Liver (tissue), 3 donors: ENCODE measurements around the gene CNTN2.

Experiments
- HNF4A ChIP-seq, 2 donors: conservative IDR thresholded peaks; 2 replicates each; pipeline ENCODE4 v1.6.1; 2016; ENCODE audit warnings: antibody characterized with exemption in 2 of 2, mild to moderate bottlenecking in 2 of 2
- RAD21 ChIP-seq, 2 donors: IDR thresholded peaks; 2 replicates each; pipeline ENCODE4 v1.6.1; 2016; ENCODE audit warnings: antibody characterized with exemption in 2 of 2, mild to moderate bottlenecking in 2 of 2
- RXRA ChIP-seq, 2 donors: IDR thresholded peaks; 2 replicates each; pipeline ENCODE4 v1.6.1; 2017 to 2018; ENCODE audit warnings: antibody characterized with exemption in 2 of 2, mild to moderate bottlenecking in 1 of 2
- TAF1 ChIP-seq: conservative IDR thresholded peaks from 2 replicates; pipeline ENCODE4 v1.6.1; 2016; ENCODE audit warnings: antibody characterized with exemption, mild to moderate bottlenecking
- YY1 ChIP-seq: IDR thresholded peaks from 2 replicates; pipeline ENCODE4 v1.6.1; 2016; ENCODE audit warnings: antibody characterized with exemption, mild to moderate bottlenecking
- TF ChIP-seq, protein P1 (sequence below): IDR thresholded peaks from 2 replicates; pipeline ENCODE4 v1.6.1; 2016; ENCODE audit warnings: antibody characterized with exemption, mild to moderate bottlenecking
- TF ChIP-seq, protein P2 (sequence below): fragments of 150-350 bp; IDR thresholded peaks from 2 replicates; pipeline ENCODE4 v1.5.1; 2017; ENCODE audit warnings: improper control_type of control experiment, low read depth, low read length; ENCODE audit not compliant: missing input control
- TF ChIP-seq, protein P3 (sequence below): IDR thresholded peaks from 2 replicates; pipeline ENCODE4 v1.6.1; 2016; ENCODE audit warnings: antibody characterized with exemption
- donor health status: healthy.
- donor health status: healthy.

DNA sequence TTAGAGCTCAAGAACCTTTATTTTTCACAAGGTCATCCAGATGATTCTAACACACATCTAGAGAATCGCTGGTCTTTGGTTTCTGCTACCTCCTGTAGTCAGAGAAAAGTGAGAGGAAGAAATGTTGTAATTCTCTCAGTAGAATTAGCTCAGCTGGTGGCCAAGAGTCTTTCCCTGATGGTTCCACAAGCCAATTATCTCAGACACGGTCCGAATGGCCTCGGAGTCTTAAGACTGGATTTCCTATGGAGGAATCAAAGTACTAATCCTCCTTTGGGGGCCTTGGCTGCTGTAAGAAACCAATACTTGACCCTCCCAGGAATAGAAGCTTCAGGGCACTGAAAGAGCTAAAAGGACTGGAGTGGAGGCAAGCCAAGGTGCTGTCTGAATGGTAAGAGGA, 39.4 kb downstream of the CNTN2 start:
- TF ChIP-seq YY1 (no peak), RAD21 (IDR thresholded peaks at IDR 0.05) (no peak), HNF4A (conservative IDR thresholded peaks at IDR 0.05) (no peak), RXRA (IDR thresholded peaks at IDR 0.05) (no peak), TAF1 (no peak)
- TF ChIP-seq, protein P1, sequence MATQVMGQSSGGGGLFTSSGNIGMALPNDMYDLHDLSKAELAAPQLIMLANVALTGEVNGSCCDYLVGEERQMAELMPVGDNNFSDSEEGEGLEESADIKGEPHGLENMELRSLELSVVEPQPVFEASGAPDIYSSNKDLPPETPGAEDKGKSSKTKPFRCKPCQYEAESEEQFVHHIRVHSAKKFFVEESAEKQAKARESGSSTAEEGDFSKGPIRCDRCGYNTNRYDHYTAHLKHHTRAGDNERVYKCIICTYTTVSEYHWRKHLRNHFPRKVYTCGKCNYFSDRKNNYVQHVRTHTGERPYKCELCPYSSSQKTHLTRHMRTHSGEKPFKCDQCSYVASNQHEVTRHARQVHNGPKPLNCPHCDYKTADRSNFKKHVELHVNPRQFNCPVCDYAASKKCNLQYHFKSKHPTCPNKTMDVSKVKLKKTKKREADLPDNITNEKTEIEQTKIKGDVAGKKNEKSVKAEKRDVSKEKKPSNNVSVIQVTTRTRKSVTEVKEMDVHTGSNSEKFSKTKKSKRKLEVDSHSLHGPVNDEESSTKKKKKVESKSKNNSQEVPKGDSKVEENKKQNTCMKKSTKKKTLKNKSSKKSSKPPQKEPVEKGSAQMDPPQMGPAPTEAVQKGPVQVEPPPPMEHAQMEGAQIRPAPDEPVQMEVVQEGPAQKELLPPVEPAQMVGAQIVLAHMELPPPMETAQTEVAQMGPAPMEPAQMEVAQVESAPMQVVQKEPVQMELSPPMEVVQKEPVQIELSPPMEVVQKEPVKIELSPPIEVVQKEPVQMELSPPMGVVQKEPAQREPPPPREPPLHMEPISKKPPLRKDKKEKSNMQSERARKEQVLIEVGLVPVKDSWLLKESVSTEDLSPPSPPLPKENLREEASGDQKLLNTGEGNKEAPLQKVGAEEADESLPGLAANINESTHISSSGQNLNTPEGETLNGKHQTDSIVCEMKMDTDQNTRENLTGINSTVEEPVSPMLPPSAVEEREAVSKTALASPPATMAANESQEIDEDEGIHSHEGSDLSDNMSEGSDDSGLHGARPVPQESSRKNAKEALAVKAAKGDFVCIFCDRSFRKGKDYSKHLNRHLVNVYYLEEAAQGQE, result no peak
- TF ChIP-seq, protein P2, sequence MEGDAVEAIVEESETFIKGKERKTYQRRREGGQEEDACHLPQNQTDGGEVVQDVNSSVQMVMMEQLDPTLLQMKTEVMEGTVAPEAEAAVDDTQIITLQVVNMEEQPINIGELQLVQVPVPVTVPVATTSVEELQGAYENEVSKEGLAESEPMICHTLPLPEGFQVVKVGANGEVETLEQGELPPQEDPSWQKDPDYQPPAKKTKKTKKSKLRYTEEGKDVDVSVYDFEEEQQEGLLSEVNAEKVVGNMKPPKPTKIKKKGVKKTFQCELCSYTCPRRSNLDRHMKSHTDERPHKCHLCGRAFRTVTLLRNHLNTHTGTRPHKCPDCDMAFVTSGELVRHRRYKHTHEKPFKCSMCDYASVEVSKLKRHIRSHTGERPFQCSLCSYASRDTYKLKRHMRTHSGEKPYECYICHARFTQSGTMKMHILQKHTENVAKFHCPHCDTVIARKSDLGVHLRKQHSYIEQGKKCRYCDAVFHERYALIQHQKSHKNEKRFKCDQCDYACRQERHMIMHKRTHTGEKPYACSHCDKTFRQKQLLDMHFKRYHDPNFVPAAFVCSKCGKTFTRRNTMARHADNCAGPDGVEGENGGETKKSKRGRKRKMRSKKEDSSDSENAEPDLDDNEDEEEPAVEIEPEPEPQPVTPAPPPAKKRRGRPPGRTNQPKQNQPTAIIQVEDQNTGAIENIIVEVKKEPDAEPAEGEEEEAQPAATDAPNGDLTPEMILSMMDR, result no peak
- TF ChIP-seq, protein P3, sequence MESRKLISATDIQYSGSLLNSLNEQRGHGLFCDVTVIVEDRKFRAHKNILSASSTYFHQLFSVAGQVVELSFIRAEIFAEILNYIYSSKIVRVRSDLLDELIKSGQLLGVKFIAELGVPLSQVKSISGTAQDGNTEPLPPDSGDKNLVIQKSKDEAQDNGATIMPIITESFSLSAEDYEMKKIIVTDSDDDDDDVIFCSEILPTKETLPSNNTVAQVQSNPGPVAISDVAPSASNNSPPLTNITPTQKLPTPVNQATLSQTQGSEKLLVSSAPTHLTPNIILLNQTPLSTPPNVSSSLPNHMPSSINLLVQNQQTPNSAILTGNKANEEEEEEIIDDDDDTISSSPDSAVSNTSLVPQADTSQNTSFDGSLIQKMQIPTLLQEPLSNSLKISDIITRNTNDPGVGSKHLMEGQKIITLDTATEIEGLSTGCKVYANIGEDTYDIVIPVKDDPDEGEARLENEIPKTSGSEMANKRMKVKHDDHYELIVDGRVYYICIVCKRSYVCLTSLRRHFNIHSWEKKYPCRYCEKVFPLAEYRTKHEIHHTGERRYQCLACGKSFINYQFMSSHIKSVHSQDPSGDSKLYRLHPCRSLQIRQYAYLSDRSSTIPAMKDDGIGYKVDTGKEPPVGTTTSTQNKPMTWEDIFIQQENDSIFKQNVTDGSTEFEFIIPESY, result no peak
